IMR-90 (cell line): ENCODE measurements around the gene LEMD1. TPM values are rescaled to one million over a fixed set of nuclear protein-coding genes. Genes with fewer than 3 reads are reported as not detected.

ENCODE experiments used
- ATAC-seq: fragments of 200-7000 bp; cut with Tn5 transposase; 2 replicates; pipeline ENCODE4 v1.9.1; 2020; ENCODE audit warnings: low read depth, mild to moderate bottlenecking, moderate library complexity
- BruUV-seq: library from RNA; stranded (reverse); fragments of 400-500 nt; replicated peaks from 2 replicates; lab custom pipeline; 2021; lab: Mats Ljungman, UMichigan
- CTCF ChIA-PET: fragments of 300-600 bp; formaldehyde crosslinking; extraction: SDS; loops from one replicate; lab custom pipeline; 2021; ENCODE audit warnings: antibody characterized with exemption; lab: Yijun Ruan, JAX
- POLR2A ChIA-PET: fragments of 300-600 bp; sonication (Branson Sonifier 250); formaldehyde crosslinking; loops from one replicate; lab custom pipeline; 2022; ENCODE audit warnings: antibody characterized with exemption; ENCODE audit not compliant: unreplicated experiment; lab: Charles Lee
- DNase-seq: peaks from one replicate; pipeline ENCODE4 v3.0.0; 2013
- H2AFZ ChIP-seq: replicated peaks from 2 replicates; pipeline ENCODE3; 2013; ENCODE audit warnings: low read length, mild to moderate bottlenecking; ENCODE audit not compliant: poor library complexity
- H2AK5ac ChIP-seq: 2 replicates; pipeline ENCODE4 v1.6.1; 2013; ENCODE audit warnings: low read depth, low read length, inconsistent platforms
- H2AK9ac ChIP-seq: replicated peaks from 2 replicates; pipeline ENCODE3; 2013; ENCODE audit warnings: mild to moderate bottlenecking, low read depth, low read length, moderate library complexity; ENCODE audit not compliant: poor library complexity
- H2BK120ac ChIP-seq: 2 replicates; pipeline ENCODE4 v1.6.1; 2013; ENCODE audit warnings: low read depth, low read length, inconsistent platforms
- H2BK15ac ChIP-seq: 3 replicates; pipeline ENCODE4 v1.6.1; 2013; ENCODE audit warnings: low read depth, low read length, inconsistent platforms
- H2BK20ac ChIP-seq: 2 replicates; pipeline ENCODE4 v1.6.1; 2013; ENCODE audit warnings: low read depth, mild to moderate bottlenecking, inconsistent platforms, low read length, moderate library complexity
- H2BK5ac ChIP-seq: 2 replicates; pipeline ENCODE4 v1.6.1; 2013; ENCODE audit warnings: mild to moderate bottlenecking, low read depth, low read length, inconsistent platforms; ENCODE audit not compliant: poor library complexity, severe bottlenecking
- H3K14ac ChIP-seq: replicated peaks from 2 replicates; pipeline ENCODE4 v1.6.1; 2013; ENCODE audit warnings: low read depth, low read length, inconsistent platforms
- H3K18ac ChIP-seq: 2 replicates; pipeline ENCODE4 v1.6.1; 2013; ENCODE audit warnings: low read depth, low read length, control low read depth
- H3K23ac ChIP-seq: 2 replicates; pipeline ENCODE4 v1.6.1; 2013; ENCODE audit warnings: low read depth, low read length, inconsistent platforms
- H3K27ac ChIP-seq: 2 replicates; pipeline ENCODE4 v1.5.1; 2013; ENCODE audit warnings: mild to moderate bottlenecking, control low read depth, low read length; ENCODE audit not compliant: insufficient read depth
- H3K27me3 ChIP-seq: 2 replicates; pipeline ENCODE4 v1.6.1; 2013; ENCODE audit warnings: low read length; ENCODE audit not compliant: control insufficient read depth, insufficient read depth
- H3K36me3 ChIP-seq: 2 replicates; pipeline ENCODE4 v1.6.1; 2013; ENCODE audit warnings: low read length, mixed read lengths; ENCODE audit not compliant: control insufficient read depth, insufficient read depth
- H3K4ac ChIP-seq: 2 replicates; pipeline ENCODE4 v1.6.1; 2013; ENCODE audit warnings: low read depth, low read length, inconsistent platforms
- H3K4me1 ChIP-seq: 2 replicates; pipeline ENCODE4 v1.6.1; 2013; ENCODE audit warnings: low read length, mixed read lengths; ENCODE audit not compliant: control insufficient read depth, insufficient read depth
- H3K4me2 ChIP-seq: 2 replicates; pipeline ENCODE4 v1.6.1; 2013; ENCODE audit warnings: low read depth, mild to moderate bottlenecking, control low read depth, low read length, moderate library complexity
- H3K4me3 ChIP-seq: 2 replicates; pipeline ENCODE4 v1.5.1; 2013; ENCODE audit warnings: low read depth, mild to moderate bottlenecking, control low read depth, low read length, moderate library complexity; ENCODE audit not compliant: insufficient read depth
- H3K56ac ChIP-seq: 2 replicates; pipeline ENCODE4 v1.6.1; 2013; ENCODE audit warnings: low read length, inconsistent platforms; ENCODE audit not compliant: insufficient read depth; ENCODE audit errors: extremely low read depth
- H3K79me1 ChIP-seq, 2 experiments: 2 replicates each; pipeline ENCODE4 v1.6.1; 2013; ENCODE audit warnings: low read length in 2 of 2, inconsistent platforms in 1 of 2, low read depth in 1 of 2
- H3K9ac ChIP-seq: 2 replicates; pipeline ENCODE4 v1.6.1; 2013; ENCODE audit warnings: low read depth, low read length, control low read depth
- H3K9me1 ChIP-seq: 2 replicates; pipeline ENCODE4 v1.6.1; 2013; ENCODE audit warnings: low read length, inconsistent platforms; ENCODE audit not compliant: insufficient read depth
- H3K9me3 ChIP-seq: 2 replicates; pipeline ENCODE4 v1.6.1; 2013; ENCODE audit warnings: low read length; ENCODE audit not compliant: control insufficient read depth, insufficient read depth
- H4K20me1 ChIP-seq: 2 replicates; pipeline ENCODE4 v1.6.1; 2013; ENCODE audit warnings: low read length, inconsistent platforms; ENCODE audit not compliant: insufficient read depth
- H4K5ac ChIP-seq: 2 replicates; pipeline ENCODE4 v1.6.1; 2013; ENCODE audit warnings: mild to moderate bottlenecking, low read depth, low read length, control low read depth
- H4K8ac ChIP-seq, 2 experiments: 2 replicates each; pipeline ENCODE4 v1.6.1; 2013; ENCODE audit warnings: low read depth in 2 of 2, low read length in 2 of 2, control low read depth in 1 of 2, inconsistent platforms in 1 of 2
- H4K91ac ChIP-seq: 2 replicates; pipeline ENCODE4 v1.6.1; 2013; ENCODE audit warnings: low read depth, low read length, inconsistent platforms; ENCODE audit not compliant: insufficient read depth
- CTCF ChIP-seq: conservative IDR thresholded peaks from 2 replicates; pipeline ENCODE4 v1.5.1; 2012; ENCODE audit warnings: mild to moderate bottlenecking, low read depth, low read length, improper control_type of control experiment
- ELK1 ChIP-seq: fragments of 150-350 bp; IDR thresholded peaks from 2 replicates; pipeline ENCODE4 v1.6.1; 2016; ENCODE audit warnings: low read depth, mild to moderate bottlenecking, low read length, moderate library complexity, borderline replicate concordance
- FOS ChIP-seq: fragments of 150-350 bp; IDR thresholded peaks from 2 replicates; pipeline ENCODE4 v1.6.1; 2016; ENCODE audit warnings: low read depth, low read length
- MAZ ChIP-seq: IDR thresholded peaks from 2 replicates; pipeline ENCODE4 v1.6.1; 2012; ENCODE audit warnings: low read depth, mild to moderate bottlenecking, low read length, improper control_type of control experiment, moderate library complexity, borderline replicate concordance
- NFE2L2 ChIP-seq: fragments of 150-350 bp; IDR thresholded peaks from 2 replicates; pipeline ENCODE4 v1.6.1; 2016; ENCODE audit warnings: low read depth, mild to moderate bottlenecking, low read length
- POLR2A ChIP-seq: IDR thresholded peaks from 2 replicates; pipeline ENCODE4 v1.6.1; 2012; ENCODE audit warnings: mild to moderate bottlenecking, low read depth, low read length
- RFX5 ChIP-seq: IDR thresholded peaks from 2 replicates; pipeline ENCODE4 v1.8.0; 2012; ENCODE audit warnings: low read depth, mild to moderate bottlenecking, low read length, moderate library complexity
- WGBS, 2 experiments: methylation state at CpG; one replicate each; pipeline versions ENCODE4 v1.1.5 to v1.1.7; 2013; ENCODE audit warnings: missing lambda C conversion rate in 2 of 2; ENCODE audit not compliant: insufficient read length in 1 of 2; ENCODE audit errors: extremely low coverage in 2 of 2; 5-methylcytosine and 5-hydroxymethylcytosine counted together
- dilution Hi-C: fragments of 300-500 bp; cut with HindIII; formaldehyde crosslinking; loops from one replicate; pipeline ENCODE4 v1.14.3; 2018; ENCODE audit warnings: low sequenced_read_pairs; ENCODE audit not compliant: unreplicated experiment
- in situ Hi-C: fragments of 300-500 bp; cut with MboI; formaldehyde crosslinking; loops from 3 replicates; pipeline ENCODE4 v1.14.3; 2019; ENCODE audit warnings: low sequenced_read_pairs, inconsistent platforms, mixed read lengths
- intact Hi-C: fragments of 100-400 bp; cut with micrococcal nuclease; formaldehyde crosslinking; loops from 2 replicates; pipeline ENCODE4 v1.10.0; 2022
- polyA plus RNA-seq, 3 experiments: library from polyadenylated mRNA; depleted of rRNA; stranded (reverse); fragments of >200 nt; gene quantifications; 2 replicates each; pipeline ENCODE4 v1.2.3, GENCODE V29; 2012; ENCODE audit warnings: low replicate concordance in 1 of 3
- total RNA-seq: library from RNA; depleted of rRNA; stranded (reverse); fragments of >200 nt; gene quantifications from 2 replicates; pipeline ENCODE4 v1.2.3, GENCODE V29; 2012

The LEMD1 gene
- total and polyA plus RNA-seq, 2 of the 4 experiments (the other 2 are of a cell fraction): not detected

GRCh38 chr1:205452364-205452763 lies 30.5 kb upstream of the LEMD1 start:
- Histone ChIP-seq H4K5ac (no peak overlapping the region), H2BK15ac (no peak overlapping the region), H3K18ac (no peak overlapping the region), H3K9me3 (0 out of 2 replicates have a peak, but pooled peaks cover 2% of the 10 kb centered on the region), H3K79me1 (no peaks in the 10 kb centered on the region), H3K4me1 (no peaks in the 10 kb centered on the region; the same call in 1 of the 2 replicates), H2AFZ (no peak overlapping the region), H3K27ac (no peak overlapping the region), H4K20me1 (no peaks in the 10 kb centered on the region), H3K27me3 (peaks cover 66% of the 10 kb centered on the region), H2BK20ac (no peak overlapping the region), H3K9me1 (no peaks in the 10 kb centered on the region), H3K4ac (no peak overlapping the region), H2AK9ac (no peak overlapping the region), H3K4me2 (no peak overlapping the region), H2BK5ac (no peak overlapping the region), H3K14ac (no peak overlapping the region), H3K36me3 (no peaks in the 10 kb centered on the region), H4K8ac (no peak overlapping the region), H3K23ac (no peak overlapping the region), H3K9ac (no peak overlapping the region), H2BK120ac (no peak overlapping the region), H4K91ac (no peak overlapping the region), H2AK5ac (no peak overlapping the region), H3K4me3 (no peak overlapping the region), H3K56ac (no peak overlapping the region)
- TF ChIP-seq POLR2A (no peak), CTCF (no peak), RFX5 (no peak), FOS (no peak), ELK1 (no peak), NFE2L2 (no peak), MAZ (no peak)
- dilution Hi-C loops: no loop called here
- no TSS peak for BruUV-seq
- no peak for ATAC-seq
- intact Hi-C loops: no loop called here
- ChIA-PET CTCF (interaction anchor here (0.7 kb wide), 1 partner anchor 12 kb away, joined by 3 read pairs; no protein-coding TSS in a partner anchor), POLR2A (no interaction called here)
- no CpG with 5 or more reads among the region's 2 CpGs for WGBS, 2 experiments
- in situ Hi-C loops: no loop called here
- no peak for DNase-seq
